ENCODE measurements around the gene STRN3.

The STRN3 gene

GRCh38 chr14:31003284-31003683 lies 22.9 kb downstream of the STRN3 start:
- Histone ChIP-seq H3K9me3 (ENCODE audit: low read length) (peaks cover 15% of the 10 kb centered on the region), H3K9me2 (ENCODE audit: low read depth, low read length) (no peaks in the 10 kb centered on the region), H3K36me3 (ENCODE audit: insufficient read depth, low read length) (peaks cover 49% of the 10 kb centered on the region), H2AFZ (ENCODE audit: low read length) (no peak overlapping the region), H4K20me1 (ENCODE audit: insufficient read depth, low read length) (no peaks in the 10 kb centered on the region; the same call in 1 of the 2 replicates), H3K27ac (ENCODE audit: low read depth, low read length, poor library complexity, severe bottlenecking) (no peak overlapping the region), H3K79me2 (ENCODE audit: insufficient read depth, low read length) (peaks cover 44% of the 10 kb centered on the region), H3F3A (ENCODE audit: insufficient read depth, low read length) (no peaks in the 10 kb centered on the region), H3K4me1 (ENCODE audit: insufficient read depth, low read length, severe bottlenecking) (no peaks in the 10 kb centered on the region), H3K4me2 (ENCODE audit: low read length) (no peak overlapping the region), H3K9ac (ENCODE audit: low read length) (no peak overlapping the region), H3K4me3 (ENCODE audit: low read depth, low read length, poor library complexity, severe bottlenecking) (no peak overlapping the region), H3K27me3 (ENCODE audit: insufficient read depth, low read length) (no peaks in the 10 kb centered on the region)
- no peak for TF ChIP-seq EZH2 (IDR thresholded peaks at IDR 0.05; ENCODE audit: borderline replicate concordance, low read length)
- TF ChIP-seq CTCF (IDR thresholded peaks at IDR 0.05; ENCODE audit: low read length) = no peak

DNA sequence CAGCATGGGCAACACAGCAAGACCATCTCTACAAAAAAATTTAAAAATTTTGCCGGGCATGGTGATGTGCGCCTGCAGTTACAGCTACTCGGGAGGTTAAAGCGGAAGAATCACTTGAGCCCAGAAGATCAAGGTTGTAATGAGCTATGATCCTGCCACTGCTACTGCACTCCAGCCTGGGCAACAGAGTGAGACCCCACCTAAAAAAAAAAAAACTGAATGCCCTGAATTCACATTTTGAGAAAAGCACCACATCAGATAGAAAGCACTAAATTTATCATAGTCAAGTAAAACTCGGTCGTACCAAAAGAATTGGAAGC lies 24.9 kb downstream of the STRN3 start:
- Histone ChIP-seq H3K9ac (ENCODE audit: low read length) (no peak overlapping the region), H3K79me2 (ENCODE audit: insufficient read depth, low read length) (peaks cover 54% of the 10 kb centered on the region), H3K4me1 (ENCODE audit: insufficient read depth, low read length, severe bottlenecking) (peaks cover under 1% of the 10 kb centered on the region), H3K27me3 (ENCODE audit: insufficient read depth, low read length) (no peaks in the 10 kb centered on the region), H4K20me1 (ENCODE audit: insufficient read depth, low read length) (no peaks in the 10 kb centered on the region; the same call in 1 of the 2 replicates), H3F3A (ENCODE audit: insufficient read depth, low read length) (no peaks in the 10 kb centered on the region), H3K9me2 (ENCODE audit: low read depth, low read length) (no peaks in the 10 kb centered on the region), H2AFZ (ENCODE audit: low read length) (no peak overlapping the region), H3K36me3 (ENCODE audit: insufficient read depth, low read length) (peaks cover 52% of the 10 kb centered on the region), H3K4me2 (ENCODE audit: low read length) (no peak overlapping the region), H3K27ac (ENCODE audit: low read depth, low read length, poor library complexity, severe bottlenecking) (no peak overlapping the region), H3K9me3 (ENCODE audit: low read length) (peaks cover 22% of the 10 kb centered on the region), H3K4me3 (ENCODE audit: low read depth, low read length, poor library complexity, severe bottlenecking) (no peak overlapping the region)
- TF ChIP-seq CTCF (IDR thresholded peaks at IDR 0.05; ENCODE audit: low read length) (no peak), EZH2 (IDR thresholded peaks at IDR 0.05; ENCODE audit: borderline replicate concordance, low read length) (no peak)

DNA sequence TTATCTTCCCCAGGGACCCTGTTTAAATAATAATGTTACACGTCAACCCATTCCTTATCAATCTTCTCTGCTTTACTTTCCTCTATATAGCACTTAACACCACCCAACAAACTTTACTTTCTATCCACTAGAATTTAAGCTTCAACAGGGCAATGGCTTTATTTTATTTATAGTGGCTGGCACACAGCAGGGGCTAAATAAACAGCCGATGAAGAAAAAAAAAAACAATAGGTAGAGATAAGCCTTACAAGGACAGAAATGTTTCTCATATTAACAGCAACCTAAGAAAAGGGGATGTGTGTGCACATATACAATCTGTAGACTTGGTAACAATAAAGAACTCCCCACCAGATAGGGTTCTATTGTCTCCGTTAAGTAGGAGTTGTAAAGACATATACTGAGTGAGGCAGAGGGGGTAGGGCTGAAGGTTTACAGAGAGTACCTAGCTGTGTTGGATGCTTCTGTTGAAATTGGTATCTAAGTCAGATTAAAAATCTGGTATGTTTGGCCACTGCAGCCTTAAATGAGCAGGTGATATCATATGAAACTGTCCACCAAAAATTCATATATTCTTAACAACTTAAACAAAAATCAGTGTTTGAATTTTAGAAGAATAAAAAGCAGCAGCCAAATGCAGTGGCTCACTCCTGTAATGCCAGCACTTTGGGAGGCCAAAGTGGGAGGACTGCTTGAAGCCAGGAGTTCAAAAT lies 25.4 kb downstream of the STRN3 start:
- peaks cover 59% of the 10 kb centered on the region for H3K79me2 ChIP-seq (ENCODE audit: insufficient read depth, low read length)
- H3K27me3 ChIP-seq (ENCODE audit: insufficient read depth, low read length) = no peaks in the 10 kb centered on the region
- no peak overlapping the region for H3K4me3 ChIP-seq (ENCODE audit: low read depth, low read length, poor library complexity, severe bottlenecking)
- H3K36me3 ChIP-seq (ENCODE audit: insufficient read depth, low read length) = peaks cover 52% of the 10 kb centered on the region
- H3K9me3 ChIP-seq (ENCODE audit: low read length) = peaks cover 22% of the 10 kb centered on the region
- no peaks in the 10 kb centered on the region for H3K9me2 ChIP-seq (ENCODE audit: low read depth, low read length)
- H2AFZ ChIP-seq (ENCODE audit: low read length) = no peak overlapping the region
- H3K4me1 ChIP-seq (ENCODE audit: insufficient read depth, low read length, severe bottlenecking) = peaks cover 6% of the 10 kb centered on the region
- no peaks in the 10 kb centered on the region; the same call in 1 of the 2 replicates for H4K20me1 ChIP-seq (ENCODE audit: insufficient read depth, low read length)
- no peak overlapping the region for H3K27ac ChIP-seq (ENCODE audit: low read depth, low read length, poor library complexity, severe bottlenecking)
- TF ChIP-seq CTCF (IDR thresholded peaks at IDR 0.05; ENCODE audit: low read length) (no peak), EZH2 (IDR thresholded peaks at IDR 0.05; ENCODE audit: borderline replicate concordance, low read length) (no peak)
- H3K9ac ChIP-seq (ENCODE audit: low read length) = no peak overlapping the region
- no peak overlapping the region for H3K4me2 ChIP-seq (ENCODE audit: low read length)
- H3F3A ChIP-seq (ENCODE audit: insufficient read depth, low read length) = no peaks in the 10 kb centered on the region

Data from OCI-LY1 (cell line).